ENCODE measurements around the gene RAB3C. TPM values are rescaled to one million over a fixed set of nuclear protein-coding genes. Genes with fewer than 3 reads are reported as not detected.

The RAB3C gene
- polyA plus RNA-seq, 1 donor (not counting 4 experiments of a cell fraction or from before 2014, with no cell fraction given): not detected

DNA sequence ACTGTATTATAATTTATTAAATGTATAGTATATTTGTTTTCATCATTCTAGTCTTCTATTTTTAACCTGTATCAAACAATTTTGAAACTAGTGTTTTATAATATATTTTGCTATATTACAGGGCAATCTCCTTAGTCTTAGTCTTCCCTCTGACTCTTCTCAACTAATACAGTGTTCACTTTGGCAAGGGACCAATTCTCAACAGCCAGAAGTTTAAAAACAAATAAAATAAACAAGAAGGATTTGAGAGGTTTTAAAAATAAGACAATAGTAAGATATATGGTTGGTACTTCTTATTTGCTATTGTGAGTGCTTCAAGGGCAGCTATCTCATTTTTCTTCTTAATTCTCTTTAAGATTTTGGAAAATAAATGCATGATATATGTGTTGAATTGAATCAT, 167.2 kb downstream of the RAB3C start:
- Histone ChIP-seq H3K79me2 (ENCODE audit: control insufficient read depth, insufficient read depth, low read length) (no peaks in the 10 kb centered on the region), H3K4me2 (ENCODE audit: control insufficient read depth, extremely low read depth, insufficient read depth, low read depth, low read length) (no peak overlapping the region), H2AFZ (ENCODE audit: control insufficient read depth, low read length) (no peak overlapping the region), H3K27ac (ENCODE audit: control insufficient read depth, insufficient read depth, low read length) (no peak overlapping the region), H3K4me1 (ENCODE audit: control insufficient read depth, extremely low read depth, insufficient read depth, low read length) (no peaks in the 10 kb centered on the region), H3K9me3 (ENCODE audit: control insufficient read depth, low read depth, low read length) (no peaks in the 10 kb centered on the region), H4K20me1 (ENCODE audit: control insufficient read depth, extremely low read depth, insufficient read depth, low read length) (no peaks in the 10 kb centered on the region), H3K36me3 (ENCODE audit: control insufficient read depth in 2 of 2, extremely low read depth in 1 of 2, insufficient read depth in 2 of 2, low read length in 2 of 2) (no peaks in the 10 kb centered on the region), H3K4me3 (ENCODE audit: control insufficient read depth in 2 of 3, extremely low read depth in 1 of 3, insufficient read depth in 2 of 3, low read depth in 1 of 3, low read length in 3 of 3) (no peak overlapping the region), H3K9me1 (ENCODE audit: control insufficient read depth, extremely low read depth, insufficient read depth, low read length) (no peaks in the 10 kb centered on the region), H3K9ac (ENCODE audit: control insufficient read depth, extremely low read depth, insufficient read depth, low read length) (no peak overlapping the region), H3K27me3 (ENCODE audit: control insufficient read depth, extremely low read depth, insufficient read depth, low read length) (peaks cover 3% of the 10 kb centered on the region)
- DNase-seq (ENCODE audit: low read depth, low spot score): no peak
- dilution Hi-C loops (cut with MboI; ENCODE audit: extremely low pct_ligation_motif_present, low sequenced_read_pairs): no loop called here
- no peak for FAIRE-seq
- TF ChIP-seq, protein P1, sequence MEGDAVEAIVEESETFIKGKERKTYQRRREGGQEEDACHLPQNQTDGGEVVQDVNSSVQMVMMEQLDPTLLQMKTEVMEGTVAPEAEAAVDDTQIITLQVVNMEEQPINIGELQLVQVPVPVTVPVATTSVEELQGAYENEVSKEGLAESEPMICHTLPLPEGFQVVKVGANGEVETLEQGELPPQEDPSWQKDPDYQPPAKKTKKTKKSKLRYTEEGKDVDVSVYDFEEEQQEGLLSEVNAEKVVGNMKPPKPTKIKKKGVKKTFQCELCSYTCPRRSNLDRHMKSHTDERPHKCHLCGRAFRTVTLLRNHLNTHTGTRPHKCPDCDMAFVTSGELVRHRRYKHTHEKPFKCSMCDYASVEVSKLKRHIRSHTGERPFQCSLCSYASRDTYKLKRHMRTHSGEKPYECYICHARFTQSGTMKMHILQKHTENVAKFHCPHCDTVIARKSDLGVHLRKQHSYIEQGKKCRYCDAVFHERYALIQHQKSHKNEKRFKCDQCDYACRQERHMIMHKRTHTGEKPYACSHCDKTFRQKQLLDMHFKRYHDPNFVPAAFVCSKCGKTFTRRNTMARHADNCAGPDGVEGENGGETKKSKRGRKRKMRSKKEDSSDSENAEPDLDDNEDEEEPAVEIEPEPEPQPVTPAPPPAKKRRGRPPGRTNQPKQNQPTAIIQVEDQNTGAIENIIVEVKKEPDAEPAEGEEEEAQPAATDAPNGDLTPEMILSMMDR (optimal IDR thresholded peaks at IDR 0.05 in 1 of 3, IDR thresholded peaks at IDR 0.05 in 1 of 3, conservative IDR thresholded peaks at IDR 0.05 in 1 of 3; ENCODE audit: extremely low read depth in 1 of 3, insufficient read depth in 2 of 3, low read length in 3 of 3): no peak
- no peak for TF ChIP-seq EZH2 (IDR thresholded peaks at IDR 0.05; ENCODE audit: low read length)

DNA sequence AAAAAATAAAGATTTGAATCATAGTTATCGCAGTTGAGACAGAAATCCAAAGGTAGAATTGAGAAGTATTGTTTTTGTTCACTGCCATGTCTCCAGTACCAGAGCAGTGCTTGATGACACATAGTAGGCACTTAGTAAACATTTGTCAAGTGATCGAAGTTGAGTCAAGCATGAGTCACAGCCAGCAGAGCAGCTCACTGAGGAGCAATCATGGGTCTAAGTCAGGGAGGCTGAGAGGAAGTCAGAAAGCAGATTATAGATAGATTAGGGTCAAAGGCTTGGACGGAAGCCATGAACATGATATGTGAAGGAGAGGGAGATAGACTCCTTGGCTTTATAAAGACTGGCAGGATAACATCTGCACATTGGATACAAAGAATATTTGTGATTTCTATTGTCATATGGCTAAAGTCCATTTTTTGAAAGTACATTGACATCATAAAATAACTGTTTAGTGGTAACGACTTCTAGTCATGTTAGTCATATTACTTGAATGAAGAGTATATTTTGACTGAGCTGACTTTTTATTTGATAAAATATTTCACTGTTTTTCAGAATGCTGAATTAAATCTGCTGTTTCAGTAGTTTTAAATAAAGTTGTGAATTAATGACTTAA, 168.5 kb downstream of the RAB3C start:
- TF ChIP-seq, protein P1 (optimal IDR thresholded peaks at IDR 0.05 in 1 of 3, IDR thresholded peaks at IDR 0.05 in 1 of 3, conservative IDR thresholded peaks at IDR 0.05 in 1 of 3; ENCODE audit: extremely low read depth in 1 of 3, insufficient read depth in 2 of 3, low read length in 3 of 3): no peak
- no peak for TF ChIP-seq EZH2 (IDR thresholded peaks at IDR 0.05; ENCODE audit: low read length)
- no peak for FAIRE-seq

More for the DNA sequence above, 168.5 kb downstream of the RAB3C start:
- Histone ChIP-seq H3K4me3 (ENCODE audit: control insufficient read depth in 2 of 3, extremely low read depth in 1 of 3, insufficient read depth in 2 of 3, low read depth in 1 of 3, low read length in 3 of 3) (no peak overlapping the region), H3K27me3 (ENCODE audit: control insufficient read depth, extremely low read depth, insufficient read depth, low read length) (no peaks in the 10 kb centered on the region), H3K4me1 (ENCODE audit: control insufficient read depth, extremely low read depth, insufficient read depth, low read length) (no peaks in the 10 kb centered on the region), H3K4me2 (ENCODE audit: control insufficient read depth, extremely low read depth, insufficient read depth, low read depth, low read length) (no peak overlapping the region), H4K20me1 (ENCODE audit: control insufficient read depth, extremely low read depth, insufficient read depth, low read length) (no peaks in the 10 kb centered on the region), H3K79me2 (ENCODE audit: control insufficient read depth, insufficient read depth, low read length) (no peaks in the 10 kb centered on the region), H3K9me3 (ENCODE audit: control insufficient read depth, low read depth, low read length) (no peaks in the 10 kb centered on the region), H2AFZ (ENCODE audit: control insufficient read depth, low read length) (no peak overlapping the region), H3K9ac (ENCODE audit: control insufficient read depth, extremely low read depth, insufficient read depth, low read length) (no peak overlapping the region), H3K36me3 (ENCODE audit: control insufficient read depth in 2 of 2, extremely low read depth in 1 of 2, insufficient read depth in 2 of 2, low read length in 2 of 2) (no peaks in the 10 kb centered on the region), H3K27ac (ENCODE audit: control insufficient read depth, insufficient read depth, low read length) (no peak overlapping the region), H3K9me1 (ENCODE audit: control insufficient read depth, extremely low read depth, insufficient read depth, low read length) (no peaks in the 10 kb centered on the region)
- dilution Hi-C loops (cut with MboI; ENCODE audit: extremely low pct_ligation_motif_present, low sequenced_read_pairs): no loop called here
- no peak for DNase-seq (ENCODE audit: low read depth, low spot score)
